HepG2 (cell line): ENCODE data around the gene FGFR1OP2. TPM values are rescaled to one million over a fixed set of nuclear protein-coding genes. Genes with fewer than 3 reads are reported as not detected.

Source experiments
- CBX2 ChIP-seq, 2 experiments: fragments of 200-600 bp in 1 of 2; sonication (generic); formaldehyde crosslinking in 1 of 2; IDR thresholded peaks; 2 replicates each; pipeline versions ENCODE4 v1.7.0 to v1.8.1; 2018 to 2022; ENCODE audit warnings: low read depth in 2 of 2, low read length in 1 of 2, mild to moderate bottlenecking in 1 of 2, missing genetic modification reagents in 1 of 2
- EP300 ChIP-seq, 3 experiments: sonication (generic) in 1 of 3; formaldehyde crosslinking in 1 of 3; IDR thresholded peaks; 2 replicates each; pipeline versions ENCODE4 v1.5.1 to v1.6.1; 2011 to 2020; ENCODE audit warnings: low read depth in 2 of 3, low read length in 2 of 3, borderline replicate concordance in 1 of 3, improper control_type of control experiment in 1 of 3, mild to moderate bottlenecking in 1 of 3, missing genetic modification reagents in 1 of 3, moderate library complexity in 1 of 3
- ETV6 ChIP-seq: sonication (generic); formaldehyde crosslinking; conservative IDR thresholded peaks from 2 replicates; pipeline ENCODE4 v1.4.0; 2020; ENCODE audit warnings: missing genetic modification reagents
- FOSL2 ChIP-seq: sonication (generic); formaldehyde crosslinking; IDR thresholded peaks from 2 replicates; pipeline ENCODE4 v1.4.0; 2020; ENCODE audit warnings: missing genetic modification reagents
- HDAC2 ChIP-seq: sonication (generic); formaldehyde crosslinking; IDR thresholded peaks from 2 replicates; pipeline ENCODE4 v1.4.0; 2020; ENCODE audit warnings: missing genetic modification reagents
- HNRNPLL ChIP-seq: fragments of 200-400 bp; formaldehyde crosslinking; IDR thresholded peaks from 2 replicates; pipeline ENCODE4 v1.6.1; 2017; ENCODE audit warnings: mild to moderate bottlenecking, low read depth, low read length; ENCODE audit not compliant: poor library complexity, severe bottlenecking
- PRMT3 ChIP-seq: sonication (generic); formaldehyde crosslinking; IDR thresholded peaks from 2 replicates; pipeline ENCODE4 v1.8.1; 2022; ENCODE audit warnings: low read depth, mild to moderate bottlenecking, moderate library complexity, missing genetic modification reagents, borderline replicate concordance
- SRY ChIP-seq: sonication (generic); formaldehyde crosslinking; IDR thresholded peaks from 2 replicates; pipeline ENCODE4 v1.8.0; 2022; ENCODE audit warnings: mild to moderate bottlenecking, missing genetic modification reagents
- ZFP82 ChIP-seq: sonication (generic); formaldehyde crosslinking; IDR thresholded peaks from 2 replicates; pipeline ENCODE4 v1.5.1; 2020; ENCODE audit warnings: mild to moderate bottlenecking, missing genetic modification reagents, borderline replicate concordance
- ZNF205 ChIP-seq: IDR thresholded peaks from 2 replicates; pipeline ENCODE4 v1.6.1; 2018; ENCODE audit warnings: missing biosample characterization, missing genetic modification reagents
- ZNF235 ChIP-seq: sonication (generic); formaldehyde crosslinking; IDR thresholded peaks from 2 replicates; pipeline ENCODE4 v1.8.1; 2023; ENCODE audit warnings: mild to moderate bottlenecking, missing genetic modification reagents, borderline replicate concordance
- ZNF24 ChIP-seq: fragments of 450-650 bp; IDR thresholded peaks from 2 replicates; pipeline ENCODE4 v1.6.1; 2017; ENCODE audit warnings: antibody characterized with exemption, mild to moderate bottlenecking
- ZNF263 ChIP-seq: sonication (generic); formaldehyde crosslinking; IDR thresholded peaks from 2 replicates; pipeline ENCODE4 v1.4.0; 2020; ENCODE audit warnings: missing genetic modification reagents
- ZNF296 ChIP-seq: sonication (generic); formaldehyde crosslinking; conservative IDR thresholded peaks from 2 replicates; pipeline ENCODE4 v1.5.0; 2020; ENCODE audit warnings: mild to moderate bottlenecking, missing genetic modification reagents
- ZNF570 ChIP-seq: sonication (generic); formaldehyde crosslinking; IDR thresholded peaks from 2 replicates; pipeline ENCODE4 v1.4.0; 2020; ENCODE audit warnings: mild to moderate bottlenecking, missing genetic modification reagents, borderline replicate concordance
- ZNF724P ChIP-seq: sonication (generic); formaldehyde crosslinking; IDR thresholded peaks from 2 replicates; pipeline ENCODE4 v1.8.0; 2022; ENCODE audit warnings: missing genetic modification reagents, borderline replicate concordance
- ZNF747 ChIP-seq: sonication (generic); formaldehyde crosslinking; IDR thresholded peaks from 2 replicates; pipeline ENCODE4 v1.8.1; 2023; ENCODE audit warnings: missing genetic modification reagents, mild to moderate bottlenecking, borderline replicate concordance
- ZSCAN31 ChIP-seq: sonication (generic); formaldehyde crosslinking; IDR thresholded peaks from 2 replicates; pipeline ENCODE4 v1.5.0; 2020; ENCODE audit warnings: low read depth, mild to moderate bottlenecking, missing genetic modification reagents
- polyA plus RNA-seq, 8 experiments: library from polyadenylated mRNA; depleted of rRNA in 3 of 8; stranded (reverse) in 7 of 8; unstranded in 1 of 8; fragments of >200 nt; fragmentation: Illumina TruSeq in 4 of 8; extraction: Trizol in 4 of 8; gene quantifications; 2 replicates each; pipeline versions ENCODE4 v1.2.1 to v1.2.3, GENCODE V29; 2011 to 2016; ENCODE audit warnings: low read depth in 4 of 8, missing spikeins in 1 of 8, mixed read lengths in 1 of 8; ENCODE audit not compliant: insufficient read depth in 1 of 8
- total RNA-seq, 5 experiments: library from RNA; depleted of rRNA; stranded (reverse); fragments of >200 nt; fragmentation: Illumina TruSeq; extraction: Trizol; gene quantifications; 2 replicates each; pipeline ENCODE4 v1.2.3, GENCODE V29; 2016; ENCODE audit warnings: low read depth in 1 of 5
- TF ChIP-seq, protein P1 (sequence below): sonication (generic); formaldehyde crosslinking; conservative IDR thresholded peaks from 2 replicates; pipeline ENCODE4 v1.4.0; 2020; ENCODE audit warnings: missing genetic modification reagents
- TF ChIP-seq, protein P2 (sequence below): sonication (generic); formaldehyde crosslinking; IDR thresholded peaks from 2 replicates; pipeline ENCODE4 v1.5.0; 2020; ENCODE audit warnings: mild to moderate bottlenecking, low read depth, missing genetic modification reagents, borderline replicate concordance

FGFR1OP2 gene
- total and polyA plus RNA-seq, 2 of the 13 experiments (the other 11 are each of a cell fraction or from before 2014, with no cell fraction given) = 18.3 to 38.1 TPM

DNA sequence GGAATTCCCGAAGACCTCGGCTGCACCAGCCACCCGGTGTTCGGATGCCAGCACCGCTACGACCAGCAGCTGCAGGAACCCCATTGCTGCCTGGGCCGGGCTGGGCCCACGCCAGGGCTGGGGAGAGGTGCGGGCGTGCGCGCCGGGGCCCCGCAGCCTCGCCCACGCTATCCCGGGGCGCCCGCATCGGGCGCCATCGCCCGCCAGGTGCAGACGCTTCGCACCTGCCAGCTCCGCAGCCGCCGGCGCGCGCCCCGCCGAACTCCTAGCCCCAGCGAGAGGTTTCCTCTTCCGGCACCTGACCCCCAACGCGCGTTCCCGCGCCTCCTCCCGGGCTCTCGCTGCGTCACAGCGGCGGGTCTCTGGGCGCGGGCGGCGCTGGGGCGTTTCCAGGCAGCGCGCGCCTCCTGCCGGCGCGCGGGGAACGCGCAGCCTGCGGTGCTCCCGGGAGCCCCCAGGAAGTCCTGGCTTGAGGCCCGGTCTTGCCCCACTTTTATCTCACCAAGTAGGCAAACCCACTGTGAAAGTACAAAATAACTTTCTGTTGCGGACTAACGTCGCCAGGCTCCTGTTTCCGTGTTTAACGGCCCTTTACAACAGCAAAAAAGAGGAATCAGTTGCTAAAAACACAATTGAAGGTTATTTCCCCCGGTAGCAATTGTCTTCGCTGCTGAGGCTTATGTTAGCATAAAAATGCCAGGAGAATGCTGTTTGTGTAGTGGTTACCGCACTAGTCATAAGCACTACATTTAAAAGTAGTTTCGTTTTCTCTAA lies 76.0 kb downstream of the FGFR1OP2 start, which contains the start of gene TM7SF3 (continued):
- TF ChIP-seq ZNF296 (CRISPR knock-in tag) (no peak), ZSCAN31 (CRISPR knock-in tag) (peak; percentile 92; the same call in 1 of the 2 replicates), ZNF570 (CRISPR knock-in tag) (no peak), ZNF263 (CRISPR knock-in tag) (peak; percentile 98), FOSL2 (CRISPR knock-in tag) (peak; percentile 28; the same call in 1 of the 2 replicates), ZFP82 (no peak), PRMT3 (CRISPR knock-in tag) (peak; percentile 83; the same call in 1 of the 2 replicates), ETV6 (peak; percentile 48; the same call in 1 of the 2 replicates), HDAC2 (CRISPR knock-in tag) (peak; percentile 19; the same call in 1 of the 2 replicates), SRY (CRISPR knock-in tag) (peak; percentile 76; the same call in 1 of the 2 replicates), ZNF205 (CRISPR knock-in tag) (no peak), ZNF724P (CRISPR knock-in tag) (peak; percentile 72; the same call in 1 of the 2 replicates), ZNF747 (CRISPR knock-in tag) (peak; percentile 86), ZNF24 (no peak), HNRNPLL (peak; percentile 87), ZNF235 (CRISPR knock-in tag) (peak; percentile 68; the same call in 1 of the 2 replicates), CBX2 (IDR thresholded peaks at IDR 0.05; ENCODE audit: low read depth, low read length) (no peak), CBX2 (CRISPR knock-in tag; IDR thresholded peaks at IDR 0.05; ENCODE audit: low read depth) (no peak), EP300 (IDR thresholded peaks at IDR 0.05; ENCODE audit: low read depth in 2 of 2, low read length in 2 of 2) (0 out of 4 replicates have a peak, but pooled peaks of 1 of the 2 experiments have one; percentile 37), EP300 (CRISPR knock-in tag; IDR thresholded peaks at IDR 0.05; ENCODE audit: borderline replicate concordance) (no peak)
- TF ChIP-seq, protein P1, sequence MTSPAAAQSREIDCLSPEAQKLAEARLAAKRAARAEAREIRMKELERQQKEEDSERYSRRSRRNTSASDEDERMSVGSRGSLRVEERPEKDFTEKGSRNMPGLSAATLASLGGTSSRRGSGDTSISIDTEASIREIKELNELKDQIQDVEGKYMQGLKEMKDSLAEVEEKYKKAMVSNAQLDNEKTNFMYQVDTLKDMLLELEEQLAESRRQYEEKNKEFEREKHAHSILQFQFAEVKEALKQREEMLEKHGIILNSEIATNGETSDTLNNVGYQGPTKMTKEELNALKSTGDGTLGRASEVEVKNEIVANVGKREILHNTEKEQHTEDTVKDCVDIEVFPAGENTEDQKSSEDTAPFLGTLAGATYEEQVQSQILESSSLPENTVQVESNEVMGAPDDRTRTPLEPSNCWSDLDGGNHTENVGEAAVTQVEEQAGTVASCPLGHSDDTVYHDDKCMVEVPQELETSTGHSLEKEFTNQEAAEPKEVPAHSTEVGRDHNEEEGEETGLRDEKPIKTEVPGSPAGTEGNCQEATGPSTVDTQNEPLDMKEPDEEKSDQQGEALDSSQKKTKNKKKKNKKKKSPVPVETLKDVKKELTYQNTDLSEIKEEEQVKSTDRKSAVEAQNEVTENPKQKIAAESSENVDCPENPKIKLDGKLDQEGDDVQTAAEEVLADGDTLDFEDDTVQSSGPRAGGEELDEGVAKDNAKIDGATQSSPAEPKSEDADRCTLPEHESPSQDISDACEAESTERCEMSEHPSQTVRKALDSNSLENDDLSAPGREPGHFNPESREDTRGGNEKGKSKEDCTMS = 0 out of 2 replicates have a peak, but pooled peaks have one; percentile 16
- TF ChIP-seq, protein P2, sequence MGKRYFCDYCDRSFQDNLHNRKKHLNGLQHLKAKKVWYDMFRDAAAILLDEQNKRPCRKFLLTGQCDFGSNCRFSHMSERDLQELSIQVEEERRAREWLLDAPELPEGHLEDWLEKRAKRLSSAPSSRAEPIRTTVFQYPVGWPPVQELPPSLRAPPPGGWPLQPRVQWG = no peak
